ENCODE data around the gene ARIH2.

- TF ChIP-seq CTCF (IDR thresholded peaks at IDR 0.05): no peak
- TF ChIP-seq POLR2AphosphoS5 (IDR thresholded peaks at IDR 0.05): no peak
Measured at GRCh38 chr3:48885753-48886152, 32.9 kb upstream of the ARIH2 start.

Data from breast epithelium (tissue), 3 donors.